HCT116 (cell line): ENCODE data around the gene CTSG. TPM values are rescaled to one million over a fixed set of nuclear protein-coding genes. Genes with fewer than 3 reads are reported as not detected.

ENCODE experiments used
- ATAC-seq: fragments of 200-7000 bp; cut with Tn5 transposase; 2 replicates; pipeline ENCODE4 v1.9.1; 2020; ENCODE audit warnings: mild to moderate bottlenecking, moderate library complexity
- BruUV-seq: library from RNA; stranded (reverse); fragments of 400-500 nt; replicated peaks from 2 replicates; lab custom pipeline; 2021; lab: Mats Ljungman, UMichigan
- CTCF ChIA-PET: fragments of 300-600 bp; sonication (Branson Sonifier 250); formaldehyde crosslinking; loops from one replicate; lab custom pipeline; 2021; ENCODE audit warnings: antibody characterized with exemption; lab: Charles Lee
- POLR2A ChIA-PET: fragments of 300-600, 350-600 bp; sonication (Branson Sonifier 250); formaldehyde crosslinking; loops from one replicate; lab custom pipeline; 2021; ENCODE audit warnings: antibody characterized with exemption; lab: Charles Lee
- RAD21 ChIA-PET, 2 experiments: fragments of 300-600 bp; sonication (Branson Sonifier 250); formaldehyde crosslinking; loops; one replicate each; lab custom pipeline; 2023; ENCODE audit warnings: low total read pairs in 2 of 2; ENCODE audit not compliant: uncharacterized antibody in 2 of 2, unreplicated experiment in 2 of 2, low non-redundant PET in 1 of 2; lab: Charles Lee
- DNase-seq: peaks from one replicate; pipeline ENCODE4 v3.0.0-alpha.2; 2010; ENCODE audit warnings: low read depth, low spot score
- H2AFZ ChIP-seq: fragments of 200-600 bp; shearing (Covaris generic), sonication (generic); 2 replicates; pipeline ENCODE4 v1.6.1; 2017; ENCODE audit warnings: low read depth, mixed run types, mixed read lengths, antibody characterized with exemption, low read length; ENCODE audit not compliant: poor library complexity, severe bottlenecking
- H3K27ac ChIP-seq: 2 replicates; pipeline ENCODE4 v1.5.1; 2012; ENCODE audit warnings: low read depth, low read length
- H3K27me3 ChIP-seq: fragments of 200-600 bp; sonication (generic); 2 replicates; pipeline ENCODE4 v1.6.1; 2016; ENCODE audit warnings: mixed run types, low read length, mixed read lengths; ENCODE audit not compliant: insufficient read depth
- H3K36me3 ChIP-seq, 2 experiments: fragments of 200-500 bp in 1 of 2; fragments of 200-600 bp in 1 of 2; sonication (Bioruptor generic) in 1 of 2; sonication (generic) in 1 of 2; 2 replicates each; pipeline versions ENCODE4 v1.5.1 to v1.6.1; 2014 to 2016; ENCODE audit warnings: low read length in 2 of 2, inconsistent platforms in 1 of 2, mixed read lengths in 1 of 2, mixed run types in 1 of 2; ENCODE audit not compliant: insufficient read depth in 2 of 2, control insufficient read depth in 1 of 2
- H3K4me1 ChIP-seq, 2 experiments: fragments of 200-600 bp in 1 of 2; sonication (generic) in 1 of 2; 2 replicates each; pipeline versions ENCODE4 v1.5.1 to v1.6.1; 2012 to 2017; ENCODE audit warnings: low read length in 2 of 2, inconsistent platforms in 1 of 2, mild to moderate bottlenecking in 1 of 2, mixed read lengths in 1 of 2, mixed run types in 1 of 2, moderate library complexity in 1 of 2; ENCODE audit not compliant: insufficient read depth in 2 of 2, control insufficient read depth in 1 of 2
- H3K4me2 ChIP-seq: fragments of 200-600 bp; sonication (generic); 2 replicates; pipeline ENCODE4 v1.6.1; 2017; ENCODE audit warnings: mixed run types, low read length, mixed read lengths
- H3K4me3 ChIP-seq, 2 experiments: fragments of 200-600 bp in 1 of 2; sonication (generic) in 1 of 2; replicated peaks in 1 of 2; 2 replicates each; pipeline ENCODE4 v1.5.1; 2011 to 2016; ENCODE audit warnings: low read length in 2 of 2, control low read depth in 1 of 2, low read depth in 1 of 2, mild to moderate bottlenecking in 1 of 2, mixed read lengths in 1 of 2, mixed run types in 1 of 2
- H3K79me2 ChIP-seq: fragments of 200-600 bp; sonication (generic); 2 replicates; pipeline ENCODE4 v1.6.1; 2017; ENCODE audit warnings: mild to moderate bottlenecking, mixed run types, low read length, moderate library complexity, mixed read lengths; ENCODE audit not compliant: insufficient read depth
- H3K9ac ChIP-seq: fragments of 200-600 bp; sonication (generic); 2 replicates; pipeline ENCODE4 v1.6.1; 2016; ENCODE audit warnings: low read length, mixed read lengths
- H3K9me2 ChIP-seq: fragments of 200-600 bp; sonication (generic), shearing (Covaris generic); 2 replicates; pipeline ENCODE4 v1.6.1; 2017; ENCODE audit warnings: mixed run types, mild to moderate bottlenecking, moderate library complexity; ENCODE audit not compliant: insufficient read depth
- H3K9me3 ChIP-seq, 2 experiments: fragments of 200-500 bp in 1 of 2; fragments of 200-600 bp in 1 of 2; sonication (Bioruptor generic) in 1 of 2; sonication (generic) in 1 of 2; 2 replicates each; pipeline ENCODE4 v1.6.1; 2014 to 2017; ENCODE audit warnings: low read length in 2 of 2, mixed read lengths in 2 of 2, inconsistent platforms in 1 of 2, low read depth in 1 of 2, mild to moderate bottlenecking in 1 of 2, mixed run types in 1 of 2, moderate library complexity in 1 of 2; ENCODE audit not compliant: control insufficient read depth in 1 of 2, insufficient read depth in 1 of 2
- H4K20me1 ChIP-seq: fragments of 200-600 bp; sonication (generic), shearing (Covaris generic); 2 replicates; pipeline ENCODE4 v1.6.1; 2017; ENCODE audit warnings: mixed run types, mild to moderate bottlenecking, moderate library complexity; ENCODE audit not compliant: insufficient read depth
- CBX3 ChIP-seq: IDR thresholded peaks from 2 replicates; pipeline ENCODE4 v1.6.1; 2012; ENCODE audit warnings: low read depth
- CEBPB ChIP-seq: IDR thresholded peaks from 2 replicates; pipeline ENCODE4 v1.6.1; 2012; ENCODE audit warnings: low read depth
- EGR1 ChIP-seq: IDR thresholded peaks from 2 replicates; pipeline ENCODE4 v1.6.1; 2012; ENCODE audit warnings: low read depth
- ELF1 ChIP-seq: IDR thresholded peaks from 2 replicates; pipeline ENCODE4 v1.6.1; 2012; ENCODE audit warnings: low read depth, borderline replicate concordance
- EZH2phosphoT487 ChIP-seq: fragments of 200-600 bp; IDR thresholded peaks from 2 replicates; pipeline ENCODE4 v1.6.1; 2018; ENCODE audit warnings: antibody characterized with exemption, borderline replicate concordance
- JUND ChIP-seq: IDR thresholded peaks from 2 replicates; pipeline ENCODE4 v1.6.1; 2012
- POLR2A ChIP-seq: IDR thresholded peaks from 2 replicates; pipeline ENCODE4 v1.7.0; 2011; ENCODE audit warnings: borderline replicate concordance; ENCODE audit not compliant: insufficient read depth, insufficient read length; ENCODE audit errors: extremely low read depth
- RAD21 ChIP-seq: IDR thresholded peaks from 2 replicates; pipeline ENCODE4 v1.6.1; 2012; ENCODE audit warnings: low read depth, mild to moderate bottlenecking
- SIN3A ChIP-seq: IDR thresholded peaks from 2 replicates; pipeline ENCODE4 v1.6.1; 2012; ENCODE audit warnings: low read depth
- SP1 ChIP-seq: IDR thresholded peaks from 2 replicates; pipeline ENCODE4 v1.6.1; 2012; ENCODE audit warnings: low read depth
- SRF ChIP-seq: IDR thresholded peaks from 2 replicates; pipeline ENCODE4 v1.6.1; 2012; ENCODE audit warnings: low read depth
- TCF7L2 ChIP-seq: IDR thresholded peaks from 2 replicates; pipeline ENCODE4 v1.7.0; 2011; ENCODE audit warnings: borderline replicate concordance, inconsistent platforms; ENCODE audit not compliant: insufficient read depth, insufficient read length; ENCODE audit errors: extremely low read depth
- YY1 ChIP-seq: IDR thresholded peaks from 2 replicates; pipeline ENCODE4 v1.6.1; 2011; ENCODE audit warnings: low read length, low read depth, moderate library complexity, mild to moderate bottlenecking; ENCODE audit not compliant: insufficient replicate concordance; ENCODE audit errors: extremely low read depth
- ZFX ChIP-seq: fragments of 450-650 bp; IDR thresholded peaks from 2 replicates; pipeline ENCODE4 v1.6.1; 2017
- intact Hi-C: fragments of 100-400 bp; cut with micrococcal nuclease; formaldehyde crosslinking; loops from 2 replicates; pipeline ENCODE4 v1.10.0; 2022
- total RNA-seq: library from RNA; stranded (reverse); gene quantifications from one replicate; pipeline ENCODE4 v1.2.1, GENCODE V29; 2021; ENCODE audit not compliant: unreplicated experiment
- TF ChIP-seq, protein P1 (sequence below), 3 experiments: fragments of 200-600 bp in 1 of 3; sonication (generic) in 1 of 3; IDR thresholded peaks in 2 of 3; conservative IDR thresholded peaks in 1 of 3; 2 replicates each; pipeline ENCODE4 v1.5.1; 2012 to 2017; ENCODE audit warnings: low read depth in 2 of 3, low read length in 2 of 3, antibody characterized with exemption in 1 of 3, borderline replicate concordance in 1 of 3, control low read depth in 1 of 3, mild to moderate bottlenecking in 1 of 3, mixed read lengths in 1 of 3, mixed run types in 1 of 3, moderate library complexity in 1 of 3; ENCODE audit not compliant: insufficient read depth in 1 of 3
- TF ChIP-seq, protein P2 (sequence below): IDR thresholded peaks from 2 replicates; pipeline ENCODE4 v1.6.1; 2011; ENCODE audit warnings: mild to moderate bottlenecking, low read length, moderate library complexity; ENCODE audit not compliant: insufficient replicate concordance; ENCODE audit errors: extremely low read depth
- TF ChIP-seq, protein P3 (sequence below): IDR thresholded peaks from 2 replicates; pipeline ENCODE4 v1.6.1; 2012

Gene CTSG
- total RNA-seq, 1 experiment from 2014 or later = not detected

DNA sequence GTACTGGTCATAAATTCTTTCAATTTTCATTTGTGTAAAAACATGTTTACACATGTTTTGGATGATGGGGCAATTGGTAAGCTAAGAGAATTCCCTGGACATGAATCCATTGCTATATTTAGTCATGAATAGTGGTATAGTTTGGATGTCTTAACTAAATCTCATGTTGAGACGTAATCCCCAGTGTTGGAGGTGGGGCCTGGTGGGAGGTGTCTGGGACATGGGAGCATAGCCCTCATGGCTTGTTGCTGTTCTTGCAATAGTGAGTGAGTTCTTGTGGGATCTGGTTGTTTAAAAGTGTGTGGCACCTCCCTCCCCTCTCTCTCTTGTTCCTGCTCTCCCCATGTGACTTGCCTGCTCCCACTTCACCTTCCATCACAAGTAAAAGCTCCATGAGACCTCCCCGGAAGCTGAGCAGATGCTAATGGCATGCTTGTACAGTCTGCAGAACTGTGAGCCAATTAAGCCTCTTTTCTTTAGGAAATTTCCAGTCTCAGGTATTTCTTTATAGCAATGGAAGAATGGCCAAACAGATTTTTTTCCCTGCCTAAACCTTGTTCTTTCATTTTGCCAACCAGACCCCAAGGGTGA lies 33.6 kb downstream of the CTSG start:
- Histone ChIP-seq H2AFZ (no peak overlapping the region), H4K20me1 (no peaks in the 10 kb centered on the region), H3K4me3 (no peak overlapping the region), H3K79me2 (no peaks in the 10 kb centered on the region), H3K36me3 (no peaks in the 10 kb centered on the region), H3K9me2 (no peaks in the 10 kb centered on the region), H3K27me3 (no peaks in the 10 kb centered on the region), H3K4me2 (no peak overlapping the region), H3K4me1 (no peaks in the 10 kb centered on the region), H3K9me3 (no peaks in the 10 kb centered on the region), H3K27ac (no peak overlapping the region), H3K9ac (no peak overlapping the region)
- POLR2A ChIA-PET = no interaction called here
- no peak for ATAC-seq
- CTCF ChIA-PET = no interaction called here
- RAD21 ChIA-PET = no interaction called here
- no peak for DNase-seq
- intact Hi-C loops = no loop called here
- no TSS peak for BruUV-seq
- TF ChIP-seq JUND = no peak
- TF ChIP-seq, protein P1, sequence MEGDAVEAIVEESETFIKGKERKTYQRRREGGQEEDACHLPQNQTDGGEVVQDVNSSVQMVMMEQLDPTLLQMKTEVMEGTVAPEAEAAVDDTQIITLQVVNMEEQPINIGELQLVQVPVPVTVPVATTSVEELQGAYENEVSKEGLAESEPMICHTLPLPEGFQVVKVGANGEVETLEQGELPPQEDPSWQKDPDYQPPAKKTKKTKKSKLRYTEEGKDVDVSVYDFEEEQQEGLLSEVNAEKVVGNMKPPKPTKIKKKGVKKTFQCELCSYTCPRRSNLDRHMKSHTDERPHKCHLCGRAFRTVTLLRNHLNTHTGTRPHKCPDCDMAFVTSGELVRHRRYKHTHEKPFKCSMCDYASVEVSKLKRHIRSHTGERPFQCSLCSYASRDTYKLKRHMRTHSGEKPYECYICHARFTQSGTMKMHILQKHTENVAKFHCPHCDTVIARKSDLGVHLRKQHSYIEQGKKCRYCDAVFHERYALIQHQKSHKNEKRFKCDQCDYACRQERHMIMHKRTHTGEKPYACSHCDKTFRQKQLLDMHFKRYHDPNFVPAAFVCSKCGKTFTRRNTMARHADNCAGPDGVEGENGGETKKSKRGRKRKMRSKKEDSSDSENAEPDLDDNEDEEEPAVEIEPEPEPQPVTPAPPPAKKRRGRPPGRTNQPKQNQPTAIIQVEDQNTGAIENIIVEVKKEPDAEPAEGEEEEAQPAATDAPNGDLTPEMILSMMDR (IDR thresholded peaks at IDR 0.05 in 2 of 3, conservative IDR thresholded peaks at IDR 0.05 in 1 of 3; ENCODE audit: borderline replicate concordance in 1 of 3, insufficient read depth in 1 of 3, low read depth in 2 of 3, low read length in 2 of 3) = no peak
- no peak for TF ChIP-seq CEBPB
- no peak for TF ChIP-seq ELF1
- no peak for TF ChIP-seq POLR2A
- TF ChIP-seq, protein P2, sequence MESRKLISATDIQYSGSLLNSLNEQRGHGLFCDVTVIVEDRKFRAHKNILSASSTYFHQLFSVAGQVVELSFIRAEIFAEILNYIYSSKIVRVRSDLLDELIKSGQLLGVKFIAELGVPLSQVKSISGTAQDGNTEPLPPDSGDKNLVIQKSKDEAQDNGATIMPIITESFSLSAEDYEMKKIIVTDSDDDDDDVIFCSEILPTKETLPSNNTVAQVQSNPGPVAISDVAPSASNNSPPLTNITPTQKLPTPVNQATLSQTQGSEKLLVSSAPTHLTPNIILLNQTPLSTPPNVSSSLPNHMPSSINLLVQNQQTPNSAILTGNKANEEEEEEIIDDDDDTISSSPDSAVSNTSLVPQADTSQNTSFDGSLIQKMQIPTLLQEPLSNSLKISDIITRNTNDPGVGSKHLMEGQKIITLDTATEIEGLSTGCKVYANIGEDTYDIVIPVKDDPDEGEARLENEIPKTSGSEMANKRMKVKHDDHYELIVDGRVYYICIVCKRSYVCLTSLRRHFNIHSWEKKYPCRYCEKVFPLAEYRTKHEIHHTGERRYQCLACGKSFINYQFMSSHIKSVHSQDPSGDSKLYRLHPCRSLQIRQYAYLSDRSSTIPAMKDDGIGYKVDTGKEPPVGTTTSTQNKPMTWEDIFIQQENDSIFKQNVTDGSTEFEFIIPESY = no peak
- TF ChIP-seq YY1 = no peak
- TF ChIP-seq CBX3 = no peak
- TF ChIP-seq, protein P3, sequence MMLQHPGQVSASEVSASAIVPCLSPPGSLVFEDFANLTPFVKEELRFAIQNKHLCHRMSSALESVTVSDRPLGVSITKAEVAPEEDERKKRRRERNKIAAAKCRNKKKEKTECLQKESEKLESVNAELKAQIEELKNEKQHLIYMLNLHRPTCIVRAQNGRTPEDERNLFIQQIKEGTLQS = no peak
- no peak for TF ChIP-seq SIN3A
- no peak for TF ChIP-seq SRF
- no peak for TF ChIP-seq ZFX
- no peak for TF ChIP-seq TCF7L2
- no peak for TF ChIP-seq RAD21
- TF ChIP-seq EZH2phosphoT487 = no peak
- no peak for TF ChIP-seq SP1
- TF ChIP-seq EGR1 = no peak
